ENCODE data around the gene TFAP2A.

Gene TFAP2A

DNA sequence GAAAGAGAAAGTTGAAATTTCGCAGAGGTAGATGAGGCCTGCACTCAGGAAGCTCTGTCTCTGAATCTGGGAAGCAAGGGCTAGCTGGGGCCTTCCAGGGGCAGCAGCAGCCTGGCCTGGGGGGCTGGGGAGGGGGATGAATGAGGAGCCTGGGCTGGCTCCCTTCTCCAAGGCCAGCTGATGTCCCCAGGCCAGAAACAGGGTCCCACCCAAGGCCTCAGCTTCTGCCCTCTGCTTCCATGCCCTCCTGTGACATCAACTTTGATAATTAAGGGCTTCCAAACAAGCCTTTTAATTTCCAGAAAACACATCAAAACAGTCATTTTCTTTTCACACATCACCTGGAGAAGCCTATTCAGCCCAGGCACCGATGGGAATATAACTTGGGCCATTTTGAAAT is 15.4 kb downstream of the TFAP2A start:
- no peak for DNase-seq (ENCODE audit: low read depth in 2 of 2)

DNA sequence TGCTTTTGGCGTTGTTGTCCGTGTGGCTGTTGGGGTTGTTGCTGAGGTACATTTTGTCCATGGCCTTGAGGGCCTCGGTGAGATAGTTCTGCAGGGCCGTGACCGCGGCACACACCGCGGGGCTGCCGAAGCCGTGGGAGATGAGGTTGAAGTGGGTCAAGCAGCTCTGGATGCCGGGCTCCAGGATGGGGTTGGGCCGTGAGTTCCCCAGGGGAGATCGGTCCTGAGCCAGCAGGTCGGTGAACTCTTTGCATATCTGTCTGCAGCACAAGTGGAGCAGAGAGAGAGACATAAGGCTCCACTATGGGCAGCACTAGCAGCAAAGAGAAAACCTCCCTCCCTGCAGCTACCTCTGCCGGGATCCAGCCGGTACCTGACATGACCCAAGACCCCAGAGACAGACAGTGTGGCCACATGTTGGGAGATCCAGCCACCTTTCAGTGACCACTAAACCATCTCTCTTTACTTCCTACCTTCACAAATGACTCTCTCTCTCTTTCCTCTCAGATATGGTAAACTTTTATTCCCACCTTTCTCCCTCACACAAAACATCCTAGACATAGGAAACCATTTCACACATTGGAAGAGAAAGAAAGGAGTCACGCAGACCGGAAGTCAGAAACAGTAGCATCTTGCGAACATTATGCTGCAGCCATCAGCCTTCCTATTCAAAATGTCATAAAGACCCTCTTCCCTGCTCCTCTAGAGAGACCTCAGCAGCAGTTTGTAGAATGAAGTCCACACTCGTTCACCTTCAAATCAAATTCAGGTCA is 16.2 kb downstream of the TFAP2A start:
- DNase-seq (ENCODE audit: low read depth in 2 of 2) = no peak

DNA sequence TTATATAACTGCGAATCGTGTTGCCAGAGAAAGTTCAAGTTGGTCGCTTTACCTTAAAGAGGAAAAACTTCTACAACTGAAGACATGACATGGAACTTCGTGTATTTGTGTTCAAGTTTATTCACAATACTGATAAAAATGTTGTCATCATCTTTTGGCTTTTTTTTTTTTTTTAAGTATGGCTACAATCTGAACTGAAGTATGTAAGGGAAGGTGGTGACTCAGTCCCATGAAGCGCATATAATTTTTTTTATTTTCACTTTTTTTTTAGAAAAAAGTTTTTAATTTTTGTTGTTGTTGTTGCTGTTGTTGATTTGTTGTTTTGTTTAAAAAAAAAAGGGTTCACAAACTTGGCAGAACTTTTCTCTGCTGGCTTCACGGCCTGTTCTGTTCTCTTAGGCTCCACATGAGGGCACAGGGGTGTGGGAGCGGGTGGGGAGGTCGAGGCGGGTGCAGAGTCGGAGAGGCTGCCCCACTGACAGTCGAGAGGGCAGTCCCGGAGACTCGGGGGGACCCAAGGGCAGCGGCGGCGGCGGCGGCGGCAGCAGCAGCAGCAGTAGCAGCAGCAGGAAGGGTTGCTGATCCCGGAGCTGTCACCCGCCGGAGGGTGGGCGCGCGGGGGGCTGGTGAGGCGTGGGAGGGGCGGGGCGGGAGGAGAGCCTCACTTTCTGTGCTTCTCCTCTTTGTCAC is 17.0 kb downstream of the TFAP2A start:
- no peak for DNase-seq (ENCODE audit: low read depth in 2 of 2)

DNA sequence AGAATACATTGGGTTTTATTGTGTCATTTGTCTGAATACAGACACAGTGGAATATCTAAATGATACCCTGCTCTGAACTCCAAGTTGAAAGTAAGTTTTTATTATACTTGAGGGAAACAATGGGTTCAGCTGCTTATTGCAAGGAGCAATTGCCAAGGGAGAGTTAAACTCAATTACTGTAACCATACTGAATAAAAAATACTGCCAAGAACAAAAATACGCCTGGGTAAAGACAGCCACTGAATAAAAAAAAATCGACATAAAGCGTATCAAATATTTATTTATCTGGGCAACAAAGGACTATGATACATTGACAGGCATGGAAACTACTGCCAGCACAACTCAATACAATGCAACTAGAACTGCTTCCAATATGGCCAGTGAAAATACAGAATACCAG is 18.1 kb downstream of the TFAP2A start:
- DNase-seq (ENCODE audit: low read depth in 2 of 2) = no peak

DNA sequence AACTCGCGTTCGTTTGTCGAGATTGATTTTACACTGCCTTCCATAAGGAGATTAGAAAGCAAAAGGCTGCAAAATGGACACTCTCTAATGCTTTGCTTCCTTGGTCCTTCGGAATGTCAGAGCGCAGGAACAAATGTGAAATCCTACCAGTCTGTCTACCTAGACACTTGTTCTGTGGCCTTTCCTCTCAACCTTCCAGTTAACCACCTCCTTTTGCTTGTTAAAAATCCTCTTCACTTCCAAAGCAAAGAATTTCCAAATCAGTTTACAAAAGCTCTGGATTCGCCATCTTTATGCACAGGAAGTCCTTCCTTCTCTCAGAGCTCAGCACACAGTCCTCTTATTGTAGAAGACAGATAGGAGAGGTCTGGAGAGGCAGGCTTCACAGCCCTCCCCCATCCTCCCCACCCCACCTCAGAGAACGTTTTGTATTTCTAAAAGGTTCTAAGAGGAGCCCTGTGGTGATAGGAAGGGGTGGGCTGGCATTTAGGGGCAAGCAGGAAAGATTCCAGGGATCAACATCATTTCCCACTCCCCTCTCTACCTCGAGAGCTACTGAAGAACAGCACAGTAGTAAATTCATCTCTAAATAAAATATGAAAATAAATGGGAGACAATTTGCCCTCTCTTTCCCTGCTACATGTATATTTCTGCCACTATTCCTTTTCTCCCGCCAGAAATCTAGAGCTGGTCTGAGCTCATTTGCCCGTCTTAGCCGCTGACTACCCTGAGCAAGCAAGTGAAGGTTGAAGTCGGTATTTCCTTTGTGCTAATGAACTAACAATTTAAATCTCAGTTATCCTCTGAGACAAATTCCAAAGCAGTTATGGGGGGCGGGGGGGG is 18.9 kb downstream of the TFAP2A start:
- DNase-seq (ENCODE audit: low read depth in 2 of 2) = no peak

DNA sequence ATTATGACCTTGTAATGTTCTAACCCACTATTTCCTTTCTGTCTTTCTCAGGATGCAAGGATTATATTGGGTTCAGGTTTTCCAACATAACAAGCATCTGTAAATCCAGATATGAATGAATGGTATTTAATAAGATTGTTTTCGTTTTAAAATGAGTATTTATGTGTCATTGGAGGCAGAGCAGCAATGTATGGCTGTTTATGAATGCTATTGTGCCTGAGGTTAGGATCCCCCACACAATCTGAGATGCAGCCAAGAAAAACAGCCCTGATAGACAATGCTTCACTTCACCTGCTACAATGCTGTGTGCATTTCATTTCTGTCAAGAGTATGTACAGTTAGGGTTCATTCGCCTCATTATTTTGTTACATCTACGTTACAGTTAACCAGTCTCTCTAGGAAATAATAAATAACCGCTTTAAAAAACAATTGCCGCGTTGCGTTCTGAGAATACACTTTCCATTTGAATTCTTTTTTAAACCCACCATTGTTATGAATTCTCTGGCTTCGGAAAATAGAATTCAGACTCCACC is 19.6 kb downstream of the TFAP2A start:
- no peak for DNase-seq (ENCODE audit: low read depth in 2 of 2)

DNA sequence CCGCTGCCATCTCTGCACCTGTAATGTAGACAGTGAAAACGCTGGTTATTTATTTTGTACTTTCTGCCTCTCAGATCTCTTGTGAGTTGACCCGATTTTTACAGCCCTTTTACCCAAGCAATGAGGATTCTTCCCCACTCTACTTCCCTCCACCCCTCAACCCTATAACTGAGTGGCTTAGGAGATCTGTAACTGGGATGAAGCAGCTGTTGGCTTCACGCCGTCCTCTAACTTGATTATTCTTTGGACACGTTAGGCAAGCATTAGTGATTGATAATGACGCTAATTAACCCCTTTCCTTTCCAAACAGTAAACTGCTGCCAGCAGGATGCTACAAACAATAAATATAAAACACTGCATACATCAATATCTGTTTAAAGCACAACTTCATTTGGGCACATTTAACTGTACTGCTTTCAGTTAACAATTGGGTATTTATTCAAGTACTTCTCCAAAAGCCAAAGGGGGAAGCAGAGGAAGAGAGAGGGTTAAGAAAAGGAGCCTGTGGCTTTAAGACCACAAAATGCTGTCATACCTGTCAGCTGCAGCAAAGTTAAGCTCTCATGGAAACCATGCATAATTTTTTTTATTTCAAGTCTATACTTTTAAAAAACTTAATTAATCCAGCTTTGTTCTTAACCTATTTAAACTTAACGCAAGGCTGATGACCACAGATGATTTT is 21.2 kb downstream of the TFAP2A start:
- DNase-seq (ENCODE audit: low read depth in 2 of 2) = no peak

DNA sequence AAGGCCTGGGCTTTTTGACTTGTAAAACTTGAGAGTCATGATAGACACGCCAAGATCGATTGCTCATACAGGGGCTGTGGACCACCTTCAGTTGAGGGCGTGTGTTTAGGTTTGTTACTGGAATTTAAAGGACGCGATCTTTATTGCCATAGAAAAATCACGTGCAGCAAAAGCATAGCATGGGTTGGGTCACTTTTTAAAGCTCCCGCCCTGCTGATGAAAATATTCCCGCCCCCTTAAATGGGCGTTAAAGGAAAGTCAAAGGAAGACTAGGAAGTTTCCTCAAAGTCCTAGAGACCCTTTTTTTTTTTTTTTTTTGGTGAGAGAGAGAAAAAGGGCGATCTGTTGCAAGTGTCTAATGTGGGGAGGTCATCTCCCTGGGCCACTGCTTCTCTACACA is 23.1 kb downstream of the TFAP2A start:
- DNase-seq (ENCODE audit: low read depth in 2 of 2) = no peak

DNA sequence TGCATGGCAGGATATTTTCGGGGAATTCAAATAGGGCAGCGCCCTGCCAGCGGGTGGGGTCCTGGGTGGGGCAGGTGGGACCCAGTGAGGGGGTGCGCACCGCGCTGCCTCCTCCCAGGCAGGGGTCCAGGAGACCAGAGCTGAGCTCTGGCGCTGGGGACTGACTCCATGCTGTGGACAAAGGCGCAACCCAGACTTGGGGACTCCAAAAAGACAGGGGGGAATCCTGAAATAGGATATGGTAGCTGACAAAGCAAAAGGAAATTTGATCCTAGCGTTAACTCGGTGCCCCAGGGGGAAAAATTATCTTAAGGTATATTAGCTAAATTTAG is 23.6 kb downstream of the TFAP2A start:
- no peak for DNase-seq (ENCODE audit: low read depth in 2 of 2)

DNA sequence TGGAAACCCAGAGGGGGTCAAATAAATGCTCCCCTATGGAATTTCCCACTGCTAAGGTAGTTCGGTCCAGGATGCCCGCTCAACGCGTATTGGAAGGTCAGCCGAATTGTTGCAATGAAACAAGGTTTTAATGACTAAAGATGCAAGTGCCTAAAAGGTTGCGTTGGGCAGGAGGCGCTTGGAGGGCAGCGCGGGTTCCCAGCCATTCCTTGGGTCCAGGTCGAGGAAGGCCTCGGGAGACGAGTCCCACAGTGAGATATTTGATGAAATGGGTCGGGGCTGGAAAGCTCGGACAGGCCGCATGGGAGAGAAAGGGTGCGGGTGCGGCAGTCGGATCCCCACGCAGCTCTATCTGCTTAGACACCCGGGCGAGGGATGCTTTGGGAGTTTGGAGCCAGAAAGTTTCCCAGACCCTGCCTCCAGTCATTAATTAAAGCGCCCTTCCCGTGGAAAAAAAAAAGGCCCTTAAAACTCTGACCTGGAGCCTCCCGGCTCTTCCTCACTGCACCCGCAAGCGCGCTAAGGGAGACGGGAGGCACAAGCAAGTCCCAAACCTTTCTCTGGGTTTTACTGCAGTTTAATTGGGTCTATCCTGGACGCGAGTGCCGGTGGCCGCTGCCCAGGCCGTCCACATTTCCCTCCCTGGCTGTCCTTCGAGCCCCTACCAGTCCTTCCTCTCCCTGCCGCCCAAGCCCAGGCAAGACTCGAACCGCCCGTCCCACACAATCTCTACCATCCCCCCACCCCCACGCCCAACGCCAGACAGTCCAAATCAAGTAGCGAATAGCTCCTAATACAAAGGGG is 24.2 kb downstream of the TFAP2A start:
- DNase-seq (ENCODE audit: low read depth in 2 of 2) = no peak

DNA sequence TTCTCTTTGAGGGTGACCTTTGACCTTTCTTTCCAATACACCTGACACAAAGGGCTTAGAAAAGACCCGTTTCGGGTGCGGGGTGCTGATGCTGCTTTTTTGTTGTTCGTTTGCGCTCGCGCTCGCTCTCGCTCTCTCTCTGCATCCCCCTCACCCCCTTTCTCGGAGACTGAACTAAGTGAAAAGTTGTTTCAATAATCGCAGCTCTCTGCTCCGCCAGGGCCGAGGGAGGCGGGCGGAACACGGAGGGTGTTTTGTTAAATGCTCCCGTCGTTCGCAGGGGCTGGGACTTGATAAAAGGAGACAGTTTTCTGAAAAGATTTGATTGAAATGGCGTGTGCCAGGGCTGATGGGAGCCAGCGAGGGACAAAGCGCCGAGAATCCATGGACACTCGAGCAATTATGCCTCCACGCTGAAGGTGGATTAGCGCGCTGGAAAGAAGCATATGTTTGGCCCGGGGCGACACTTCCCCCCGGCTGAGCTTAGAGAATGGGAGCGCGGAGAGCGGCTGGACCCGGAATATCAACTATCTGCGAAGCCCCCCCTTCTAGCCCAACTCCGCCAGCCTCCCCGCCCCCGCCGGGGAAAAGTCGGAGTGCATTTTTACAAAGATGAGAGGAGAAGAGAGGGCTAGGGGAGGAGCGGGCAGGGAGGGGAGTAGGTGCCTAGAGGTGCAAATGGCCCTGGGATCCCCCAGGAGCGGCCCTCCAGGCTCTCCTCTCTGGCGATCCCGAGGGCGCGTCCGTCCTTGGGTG is 25.0 kb downstream of the TFAP2A start:
- no peak for DNase-seq (ENCODE audit: low read depth in 2 of 2)

DNA sequence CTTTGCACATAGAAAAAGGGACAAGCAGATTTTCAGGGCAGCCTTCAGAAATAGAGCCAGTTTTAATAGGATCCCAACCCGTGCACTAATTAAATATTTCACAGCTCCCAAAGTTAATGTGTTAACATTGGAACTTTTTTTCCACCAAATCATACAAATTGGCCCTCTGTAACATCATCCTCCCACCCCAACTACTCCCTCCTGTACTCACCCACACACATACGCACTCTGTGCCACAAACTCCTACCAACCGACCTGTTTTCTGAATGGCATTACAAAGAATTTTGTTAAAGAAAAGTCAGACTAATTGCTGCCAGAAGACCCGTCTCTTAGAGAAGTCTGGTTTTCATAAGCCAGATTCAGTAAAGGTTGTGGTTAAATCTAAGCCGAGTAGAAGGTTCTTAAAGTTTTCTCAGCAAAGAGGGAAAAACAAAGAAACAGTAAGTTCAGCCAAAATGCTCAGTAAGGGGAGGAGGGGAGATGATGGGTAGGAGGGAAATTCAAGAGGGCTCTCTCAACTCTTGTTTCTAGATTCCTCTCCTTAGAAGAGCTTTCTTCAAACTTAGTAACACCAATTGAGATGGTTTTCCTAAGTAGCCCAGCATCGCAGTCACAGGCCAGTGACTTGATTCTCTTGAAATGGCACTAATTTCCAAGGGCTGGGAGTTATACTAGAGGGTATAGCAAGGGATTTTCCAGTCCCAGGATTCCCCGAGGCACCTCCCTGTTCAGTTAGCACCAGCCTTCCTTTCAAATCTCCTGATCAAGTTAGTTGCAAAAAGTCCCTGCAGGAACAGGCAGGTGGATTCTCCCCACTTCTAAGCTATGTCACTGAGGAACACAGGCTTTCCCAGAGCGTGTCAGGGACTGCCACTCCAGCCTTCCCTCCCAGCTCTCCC is 27.9 kb downstream of the TFAP2A start:
- DNase-seq (ENCODE audit: low read depth in 2 of 2) = no peak

DNA sequence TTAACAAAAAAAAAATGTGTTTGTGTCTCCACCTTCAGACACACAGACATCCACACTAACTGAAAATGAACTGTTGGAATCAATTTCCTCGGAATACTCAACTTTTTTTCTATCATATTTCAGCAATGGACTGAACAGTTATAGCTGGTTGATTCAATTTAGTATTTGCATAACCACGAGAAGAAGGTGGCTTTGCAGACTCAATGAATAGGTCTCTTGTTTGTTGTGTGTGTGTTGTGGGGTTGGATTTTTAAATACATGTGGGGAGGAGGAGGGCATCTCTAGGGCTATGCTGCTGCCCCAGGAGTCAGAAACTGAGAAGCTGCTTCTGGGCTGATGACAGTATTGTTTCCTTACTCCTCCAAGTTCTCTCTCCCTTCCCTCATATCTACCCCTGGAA is 28.7 kb downstream of the TFAP2A start:
- DNase-seq (ENCODE audit: low read depth in 2 of 2) = no peak

DNA sequence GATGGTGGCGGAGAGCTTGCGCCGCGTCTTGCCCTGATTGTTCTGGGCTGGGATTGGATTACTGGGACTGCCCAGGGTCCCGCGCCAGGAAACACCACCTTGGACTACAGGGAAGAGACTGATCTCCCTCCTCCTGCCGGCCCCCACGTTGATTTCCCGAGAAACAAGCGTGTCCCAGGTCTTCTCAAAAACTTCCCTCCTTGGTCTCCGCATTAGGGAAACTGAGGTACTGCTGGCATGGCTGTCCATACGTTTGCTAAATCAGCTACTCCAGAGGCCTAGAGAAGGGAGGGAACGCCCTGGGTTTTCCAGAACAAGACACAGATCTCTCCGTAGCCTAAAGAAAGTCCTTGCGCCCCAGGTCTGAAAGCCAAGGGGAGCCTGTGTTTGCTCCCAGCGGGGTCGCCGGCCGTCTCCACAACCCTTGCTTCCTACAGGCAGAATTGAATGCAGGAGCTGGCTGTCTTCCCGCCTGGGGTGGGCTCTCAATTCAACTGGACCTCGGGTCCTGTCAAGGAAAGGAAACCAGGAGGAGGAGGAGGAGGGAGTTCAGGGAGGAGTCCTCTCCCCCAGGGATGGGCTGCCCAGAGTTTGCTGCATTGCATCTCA is 29.2 kb downstream of the TFAP2A start:
- no peak for DNase-seq (ENCODE audit: low read depth in 2 of 2)

DNA sequence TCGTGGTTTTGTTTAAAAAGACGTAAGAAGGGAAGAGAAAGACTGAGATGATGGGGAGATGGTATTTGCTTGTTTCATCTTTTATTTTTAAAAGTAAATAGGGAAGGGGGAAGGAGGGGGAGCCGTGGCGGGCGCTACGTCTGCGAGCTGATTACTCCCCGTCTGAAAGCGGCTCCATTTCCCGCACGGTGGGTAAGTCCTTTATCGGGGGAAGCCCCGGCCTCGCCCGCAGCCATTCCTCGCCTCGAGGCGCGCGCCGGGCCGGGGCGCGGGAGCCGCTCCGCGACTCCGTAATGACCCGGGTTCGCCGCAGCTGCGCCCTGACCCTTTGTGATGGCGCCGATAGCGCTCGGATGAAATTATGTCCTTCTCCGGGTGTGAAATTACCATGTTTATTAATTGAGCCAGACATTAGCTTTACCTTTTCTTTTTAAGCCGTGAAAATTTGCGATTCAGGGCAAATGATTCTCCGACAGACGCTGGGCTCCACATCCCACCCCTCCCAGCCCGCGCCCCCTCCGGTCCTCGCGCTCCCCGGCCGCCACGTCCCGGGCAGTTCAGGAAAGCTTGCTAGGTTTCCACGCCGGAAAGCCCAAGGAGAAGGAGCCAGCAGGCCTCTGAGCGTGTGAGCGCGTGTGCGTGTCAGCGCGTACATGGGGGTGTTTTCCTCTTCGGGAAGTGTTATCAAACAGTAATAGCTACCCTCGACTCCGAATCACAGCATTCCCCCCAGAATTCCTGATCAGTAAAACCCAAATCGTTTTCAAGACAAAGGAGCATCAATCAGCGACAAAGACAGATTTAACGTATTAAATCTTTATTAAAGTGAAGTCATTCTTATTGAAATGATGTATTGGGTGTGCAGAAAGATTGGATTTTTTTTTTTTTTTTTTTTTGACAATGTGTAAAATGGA is 30.0 kb downstream of the TFAP2A start:
- DNase-seq (ENCODE audit: low read depth in 2 of 2) = no peak

DNA sequence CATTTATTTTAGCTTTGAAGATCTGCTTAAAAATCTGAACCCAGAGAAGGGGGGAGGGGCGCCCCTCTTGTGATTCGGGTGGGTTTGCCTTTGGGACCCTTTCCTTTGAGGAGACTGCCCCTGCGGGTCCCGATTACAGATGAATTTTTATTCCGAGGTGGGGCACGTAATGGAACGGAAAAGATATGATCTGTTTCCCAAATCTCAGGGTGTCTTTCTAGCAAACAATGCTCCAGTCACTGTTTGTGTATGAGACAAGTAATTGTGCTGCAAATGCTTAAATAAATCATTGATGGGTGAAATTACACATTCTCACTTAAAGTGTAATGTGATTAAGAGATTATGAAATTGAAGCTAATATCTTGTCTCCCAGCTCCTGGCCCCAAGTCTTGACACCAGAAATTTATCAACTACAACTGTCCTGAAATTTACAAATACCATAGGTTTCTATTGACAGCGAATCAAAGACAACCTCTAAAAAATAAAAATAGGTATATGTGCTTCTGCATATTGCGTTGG is 30.7 kb downstream of the TFAP2A start:
- no peak for DNase-seq (ENCODE audit: low read depth in 2 of 2)

DNA sequence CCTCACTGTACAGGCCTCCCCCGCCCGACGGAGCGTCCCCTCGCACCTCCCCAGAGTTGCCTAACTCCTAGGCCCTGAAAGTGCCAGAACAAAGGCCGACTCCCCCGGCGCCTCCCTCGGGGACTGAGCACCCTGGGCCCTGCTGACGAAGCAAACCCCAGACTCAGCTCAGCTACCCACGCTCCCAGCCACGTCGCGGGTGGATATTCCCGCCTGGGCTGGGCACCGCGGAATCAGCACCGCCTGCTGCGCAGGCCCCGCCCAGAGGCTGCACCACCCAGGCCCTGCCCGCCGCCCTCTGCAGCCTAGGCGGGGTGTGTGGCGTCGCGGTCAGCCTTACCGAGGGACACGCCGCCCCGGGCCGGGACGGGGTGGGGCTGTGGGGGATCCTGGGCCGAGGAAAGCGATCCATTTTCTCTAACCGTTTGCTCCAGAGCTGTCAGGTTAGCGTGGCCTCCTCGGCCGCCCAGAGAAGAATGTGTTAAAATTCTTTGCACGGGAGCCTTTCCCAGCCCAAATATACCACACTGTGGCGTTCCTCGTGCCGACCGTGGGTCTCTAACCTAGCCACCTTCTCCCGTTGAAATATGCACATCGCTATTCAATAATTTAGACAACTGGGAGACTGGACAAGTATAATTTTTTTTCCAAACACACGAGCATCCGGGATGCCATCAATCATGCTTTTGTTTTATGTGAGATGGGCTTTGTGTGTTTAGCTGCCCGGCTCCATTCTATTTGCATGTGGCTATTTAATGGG is 31.4 kb downstream of the TFAP2A start:
- no peak for DNase-seq (ENCODE audit: low read depth in 2 of 2)

All from stimulated activated CD4-positive, alpha-beta T cell treated with anti-CD3 and anti-CD28 coated beads, Interleukin-12 subunit alpha, Interleukin-12 subunit beta, amount 100 ng/mL, for 24 hours (primary cell).